NOMO-1 treated with DMSO at 0.1 percent for 48 hours (cell line): ENCODE measurements around the gene GALR1.
"Not testable (repeated sequence)": the region's sequence is repeated elsewhere in the genome, so short reads cannot be mapped to it uniquely, and the experiment has no call there.

ENCODE experiments used
- DNase-seq: peaks from one replicate; lab custom pipeline; 2025; ENCODE audit not compliant: unreplicated experiment; lab: John Stamatoyannopoulos, UW

GALR1 gene

GRCh38 chr18:77250926-77251729 lies 1.5 kb downstream of the GALR1 start:
- no peak for DNase-seq

- DNase-seq, result no peak
Observed at GRCh38 chr18:77251730-77252050, 2.0 kb downstream of the GALR1 start.

- DNase-seq, result no peak
Observed at GRCh38 chr18:77254711-77255405, 5.2 kb downstream of the GALR1 start.

GRCh38 chr18:77255426-77256105 lies 5.9 kb downstream of the GALR1 start:
- DNase-seq, result no peak

- no peak for DNase-seq
Observed at GRCh38 chr18:77262643-77263465, 13.2 kb downstream of the GALR1 start.

GRCh38 chr18:77263466-77263763 lies 13.8 kb downstream of the GALR1 start:
- DNase-seq, result no peak

GRCh38 chr18:77267969-77268368 lies 18.3 kb downstream of the GALR1 start:
- DNase-seq, result no peak

- DNase-seq, result no peak
Observed at GRCh38 chr18:77268456-77268855, 18.8 kb downstream of the GALR1 start.

GRCh38 chr18:77271576-77272481 lies 22.2 kb downstream of the GALR1 start:
- DNase-seq, result no peak

GRCh38 chr18:77290841-77291240 lies 41.2 kb downstream of the GALR1 start:
- DNase-seq, result not testable (repeated sequence)

GRCh38 chr18:77298172-77298571 lies 48.5 kb downstream of the GALR1 start:
- no peak for DNase-seq

GRCh38 chr18:77299706-77300105 lies 50.1 kb downstream of the GALR1 start:
- no peak for DNase-seq

- DNase-seq, result no peak
Observed at GRCh38 chr18:77300579-77300978, 50.9 kb downstream of the GALR1 start.

- DNase-seq, result no peak
Observed at GRCh38 chr18:77304268-77304667, 54.6 kb downstream of the GALR1 start.

- no peak for DNase-seq
Observed at GRCh38 chr18:77305676-77306075, 56.0 kb downstream of the GALR1 start.

GRCh38 chr18:77308216-77308615 lies 58.6 kb downstream of the GALR1 start:
- no peak for DNase-seq

- DNase-seq, result no peak
Observed at GRCh38 chr18:77314511-77314910, 64.9 kb downstream of the GALR1 start.

- no peak for DNase-seq
Observed at GRCh38 chr18:77314952-77315351, 65.3 kb downstream of the GALR1 start.

- no peak for DNase-seq
Observed at GRCh38 chr18:77316008-77316407, 66.4 kb downstream of the GALR1 start.

- DNase-seq, result no peak
Observed at GRCh38 chr18:77316641-77317040, 67.0 kb downstream of the GALR1 start.
